C4-2B (cell line): Measurements from ENCODE around the gene TMEM9.

Source experiments
- CTCF ChIP-seq: fragments of 450-650 bp; conservative IDR thresholded peaks from 2 replicates; pipeline ENCODE4 v1.5.1; 2017; ENCODE audit warnings: mild to moderate bottlenecking
- ZFX ChIP-seq: fragments of 450-650 bp; IDR thresholded peaks from 2 replicates; pipeline ENCODE4 v1.6.1; 2017

GRCh38 chr1:201194046-201194445 lies 39.8 kb upstream of the TMEM9 start:
- TF ChIP-seq CTCF (no peak), ZFX (no peak)
